ELF-1 (cell line): Measurements from ENCODE around the gene SLC19A2.
"Not testable (repeated sequence)": the region's sequence is repeated elsewhere in the genome, so short reads cannot be mapped to it uniquely, and the experiment has no call there.

Experiments used
- DNase-seq: peaks from one replicate; pipeline ENCODE4 v3.0.0-alpha.2; 2016; ENCODE audit warnings: low read depth, low spot score

SLC19A2 gene

DNA sequence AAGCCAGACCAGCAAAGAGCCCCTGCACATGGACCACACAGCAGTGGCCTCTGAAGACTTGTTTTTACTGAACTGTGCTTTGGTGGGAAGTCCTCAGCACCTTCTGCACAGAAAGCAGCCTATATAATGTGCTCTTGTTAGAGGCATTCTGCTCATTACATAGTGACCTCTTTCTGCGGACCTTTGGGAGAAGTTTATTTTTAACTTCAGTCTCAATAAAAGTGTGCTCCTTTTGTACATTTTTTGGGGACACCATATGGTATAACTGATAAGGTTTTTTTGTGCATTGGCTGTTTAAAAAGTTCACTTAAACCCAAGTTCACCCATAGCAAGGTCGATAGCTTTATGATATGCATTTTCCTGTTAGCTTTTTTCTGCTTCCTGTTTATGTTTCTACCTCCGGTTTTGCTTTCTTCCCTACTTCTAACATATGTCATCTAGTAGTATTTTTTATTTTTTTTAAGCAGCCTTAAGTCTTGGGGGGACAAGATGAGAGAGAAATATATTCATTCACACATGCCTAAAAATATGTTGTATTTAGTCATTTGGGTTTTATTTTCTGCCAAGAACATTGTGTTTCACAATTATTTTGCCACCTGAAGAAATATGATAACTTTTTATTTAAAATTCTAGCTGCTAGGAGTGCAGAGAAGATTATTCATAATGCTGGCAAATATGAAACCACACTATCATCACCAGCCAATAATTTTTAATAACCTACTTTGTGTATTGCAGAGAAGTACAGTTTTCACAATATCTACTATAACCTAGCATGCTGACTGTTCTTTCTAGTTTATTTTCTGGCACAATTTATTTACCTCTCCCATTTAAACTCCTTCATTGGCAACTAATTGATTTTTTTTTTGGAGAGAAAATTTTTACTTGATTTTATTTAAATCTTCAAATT, 22.9 kb upstream of the SLC19A2 start:
- DNase-seq = no peak

DNA sequence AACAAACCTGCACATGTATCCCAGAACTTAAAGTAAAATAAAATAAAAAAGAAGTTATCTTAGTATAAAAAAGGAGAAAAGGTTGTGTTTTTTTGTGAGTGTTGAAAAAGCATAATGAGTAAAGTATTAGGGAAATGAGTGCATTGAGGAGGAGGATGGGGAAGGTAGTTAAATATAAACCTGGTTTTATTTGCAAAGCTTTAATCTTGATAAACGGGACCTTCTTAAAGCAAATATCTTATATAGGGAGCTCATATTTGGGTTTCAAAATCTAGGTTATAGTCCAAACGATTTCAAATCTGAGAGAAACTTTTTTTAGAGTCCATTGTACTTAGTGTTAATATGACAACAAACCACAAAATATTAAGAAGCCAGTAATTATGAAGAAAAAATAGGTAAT, 21.7 kb upstream of the SLC19A2 start:
- no peak for DNase-seq

DNA sequence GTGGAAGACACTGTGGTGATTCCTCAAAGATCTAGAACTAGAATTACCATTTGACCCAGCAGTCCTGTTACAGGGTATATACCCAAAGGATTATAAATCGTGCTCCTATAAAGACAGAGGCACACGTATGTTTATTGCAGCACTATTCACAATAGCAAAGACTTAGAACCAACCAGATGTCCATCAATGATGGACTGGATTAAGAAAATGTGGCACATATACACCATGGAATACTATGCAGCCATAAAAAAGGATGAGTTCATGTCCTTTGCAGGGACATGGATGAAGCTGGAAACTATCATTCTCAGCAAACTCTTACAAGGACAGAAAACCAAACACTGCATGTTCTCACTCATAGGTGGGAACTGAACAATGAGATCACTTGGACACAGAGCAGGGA, 17.9 kb upstream of the SLC19A2 start:
- not testable (repeated sequence) for DNase-seq

DNA sequence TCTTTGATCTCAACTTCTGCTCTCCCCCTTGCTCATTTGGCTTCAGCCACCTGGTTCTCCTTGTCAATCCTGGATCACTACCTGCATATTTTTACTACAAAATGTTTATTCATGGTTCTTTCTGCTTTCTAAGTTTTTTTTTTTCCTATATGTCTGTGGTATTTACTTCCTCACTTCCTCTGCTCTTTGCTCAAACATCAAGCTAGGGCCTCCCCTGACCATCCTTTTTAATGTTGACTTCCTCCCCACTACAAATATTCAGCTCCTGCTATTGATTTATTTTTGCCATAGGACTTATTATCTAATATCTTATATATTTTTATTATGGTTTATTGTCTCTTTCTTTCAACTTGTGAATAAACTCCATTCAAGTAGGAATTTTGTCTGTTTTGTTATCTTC, 14.1 kb upstream of the SLC19A2 start:
- no peak for DNase-seq

DNA sequence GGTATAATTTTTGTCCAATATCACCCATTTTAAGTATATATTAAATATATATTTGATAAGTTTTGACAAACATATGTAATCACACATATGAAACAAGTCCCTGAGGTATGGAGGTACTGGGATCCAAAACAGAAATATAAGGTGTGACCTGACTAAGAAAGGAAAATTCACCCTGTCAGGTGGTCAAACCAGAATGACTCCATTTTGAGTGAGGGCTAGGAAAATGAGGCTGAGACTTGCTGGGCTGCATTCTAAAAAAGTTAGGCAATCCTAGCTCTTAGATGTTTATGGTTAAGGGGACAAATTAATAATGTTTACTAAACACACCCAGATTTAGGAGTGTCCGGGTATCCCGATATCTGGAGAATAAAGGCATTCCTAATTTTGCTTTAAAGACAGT, 11.6 kb upstream of the SLC19A2 start:
- no peak for DNase-seq

DNA sequence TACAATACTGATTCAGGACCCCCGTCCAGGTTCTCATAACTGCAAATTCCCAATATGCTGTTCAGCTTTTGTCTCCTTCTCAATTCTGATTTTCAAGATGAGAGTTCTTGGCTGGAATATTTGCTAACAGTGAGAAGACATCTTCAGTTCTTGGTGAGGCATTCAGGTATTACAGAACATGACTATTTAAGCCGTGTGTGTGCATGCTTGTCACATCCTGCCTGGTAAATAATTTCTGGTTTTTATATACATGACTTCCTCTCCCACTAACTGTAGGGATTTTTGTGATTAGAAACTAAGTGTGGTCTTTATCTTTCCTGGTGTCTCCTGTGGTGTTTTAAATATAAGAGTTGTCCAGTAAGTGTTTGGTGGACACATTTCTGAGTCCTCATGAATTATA, 10.2 kb upstream of the SLC19A2 start:
- DNase-seq = no peak

DNA sequence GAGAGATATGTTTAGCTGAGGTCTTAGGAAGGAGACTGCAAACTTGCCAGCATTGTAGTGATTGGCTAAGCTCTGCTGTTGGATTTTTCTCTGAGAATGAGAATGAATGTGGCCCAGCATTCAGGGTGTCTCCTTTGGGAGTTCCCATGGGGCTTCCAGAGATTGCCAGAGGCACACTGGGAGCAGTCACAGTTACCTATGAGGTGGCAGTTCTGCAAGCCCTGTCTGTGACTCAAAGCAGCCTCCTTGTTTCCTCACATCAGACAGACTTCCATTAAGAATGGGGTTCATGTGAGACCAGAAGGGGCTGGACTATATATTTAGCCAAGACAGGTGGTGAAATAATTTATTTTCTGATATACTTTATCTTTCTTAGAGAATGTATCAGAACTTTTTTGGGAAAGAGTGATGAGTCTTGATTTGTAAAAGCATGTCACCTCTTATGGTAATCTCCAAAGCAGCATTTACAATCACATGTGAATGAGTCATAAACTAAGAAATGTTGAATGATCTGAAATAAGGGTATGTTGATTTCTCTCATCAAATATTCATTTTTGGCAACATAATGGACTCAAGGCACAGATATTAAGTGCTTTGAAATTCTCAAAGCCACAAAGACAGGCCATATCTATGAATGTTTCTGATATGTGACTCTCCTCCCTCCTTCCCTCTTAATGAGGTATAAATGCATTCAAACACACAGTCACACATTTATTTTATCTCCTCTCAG, 9.5 kb upstream of the SLC19A2 start:
- no peak for DNase-seq

DNA sequence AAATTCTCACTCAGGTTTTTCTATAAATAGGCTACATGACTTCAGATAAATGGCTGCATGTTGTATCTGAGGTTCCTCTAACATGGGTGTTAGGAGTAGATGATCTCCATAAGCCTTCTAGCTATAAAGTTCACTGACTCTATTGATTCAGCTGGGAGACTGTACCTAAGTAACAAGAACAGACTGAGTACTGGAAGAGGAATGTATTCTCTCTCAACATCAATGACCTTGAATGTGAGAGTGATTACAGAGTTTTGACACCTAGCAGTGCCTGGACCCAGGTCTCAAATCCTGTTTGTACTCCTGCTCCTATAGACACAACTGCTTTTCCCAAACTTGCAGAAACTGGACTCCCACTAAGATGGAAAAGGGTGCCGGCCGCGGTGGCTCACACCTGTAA, 8.6 kb upstream of the SLC19A2 start:
- no peak for DNase-seq

DNA sequence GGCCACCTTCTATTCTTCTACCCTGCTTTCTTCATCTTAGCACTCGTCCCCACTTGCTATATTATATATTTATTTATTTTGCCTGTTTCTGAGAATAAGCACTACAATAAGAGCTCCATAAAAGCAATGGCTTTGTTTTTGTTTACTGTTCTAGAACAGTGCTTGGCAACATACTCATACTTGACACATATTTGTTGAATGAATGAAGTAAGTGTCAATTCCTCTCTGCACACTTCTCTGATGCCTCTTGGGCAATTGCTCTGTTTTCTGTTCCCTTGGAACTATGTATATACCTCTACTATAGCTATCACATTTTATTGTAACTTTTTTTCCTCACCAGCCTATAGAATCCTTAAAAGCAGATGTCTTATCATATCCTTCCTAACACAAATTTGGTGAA, 7.5 kb upstream of the SLC19A2 start:
- DNase-seq = no peak

DNA sequence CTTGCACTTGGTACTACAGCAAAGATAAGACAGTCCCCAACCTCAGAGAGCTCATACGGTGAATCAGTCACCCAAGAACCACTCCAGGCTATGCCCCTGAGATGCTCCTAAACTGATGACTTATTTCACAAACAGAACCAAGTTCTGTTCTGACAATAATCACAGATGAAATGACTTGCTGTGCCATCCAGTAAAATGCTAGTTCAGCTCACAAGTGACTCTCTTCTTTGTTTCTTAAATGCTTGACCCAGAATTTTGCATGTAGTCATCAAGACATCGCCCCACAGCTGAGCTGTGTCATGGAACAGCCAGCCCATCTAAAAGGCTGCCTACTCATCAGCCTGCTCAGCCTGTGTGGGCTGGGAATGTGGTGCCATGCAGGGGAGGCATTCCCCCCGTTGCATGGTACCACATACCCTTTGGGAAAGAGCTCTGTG, 6.1 kb upstream of the SLC19A2 start:
- DNase-seq = no peak

DNA sequence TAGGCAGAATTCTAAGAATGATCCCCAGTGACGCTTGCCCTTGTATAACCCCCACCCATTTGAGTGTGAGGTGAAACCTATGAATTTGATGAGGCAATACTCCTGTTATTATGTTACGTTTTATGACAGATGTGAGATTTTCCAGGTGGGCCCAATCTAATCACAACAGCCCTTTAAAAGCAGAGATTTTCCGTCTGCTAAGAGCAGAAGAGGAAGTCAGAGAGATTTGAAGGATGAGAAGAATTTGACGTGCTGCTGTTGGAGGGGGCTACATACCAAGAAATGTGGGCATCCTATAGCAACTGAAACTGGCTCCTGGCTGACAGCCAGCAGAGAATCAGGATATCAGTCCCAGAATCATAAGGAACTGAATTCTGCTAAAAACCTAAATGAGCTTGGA, 2.4 kb upstream of the SLC19A2 start:
- DNase-seq = no peak

DNA sequence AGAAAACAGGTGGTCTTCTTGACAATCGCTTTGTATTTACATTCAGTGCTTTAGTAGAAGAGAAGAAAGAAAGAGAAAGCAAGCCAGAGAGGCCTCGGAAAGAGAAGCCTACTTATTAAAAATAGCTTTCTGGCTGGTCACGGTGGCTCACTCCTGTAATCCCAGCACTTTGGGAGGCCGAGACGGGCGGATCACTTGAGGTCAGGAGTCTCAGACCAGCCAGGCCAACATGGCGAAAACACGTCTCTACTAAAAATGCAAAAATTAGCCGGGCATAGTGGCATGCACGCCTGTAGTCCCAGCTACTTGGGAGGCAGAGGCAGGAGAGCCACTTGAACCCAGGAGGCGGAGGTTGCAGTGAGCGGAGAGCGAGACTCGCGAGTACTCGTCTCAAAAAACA, 1.8 kb upstream of the SLC19A2 start:
- DNase-seq = no peak

DNA sequence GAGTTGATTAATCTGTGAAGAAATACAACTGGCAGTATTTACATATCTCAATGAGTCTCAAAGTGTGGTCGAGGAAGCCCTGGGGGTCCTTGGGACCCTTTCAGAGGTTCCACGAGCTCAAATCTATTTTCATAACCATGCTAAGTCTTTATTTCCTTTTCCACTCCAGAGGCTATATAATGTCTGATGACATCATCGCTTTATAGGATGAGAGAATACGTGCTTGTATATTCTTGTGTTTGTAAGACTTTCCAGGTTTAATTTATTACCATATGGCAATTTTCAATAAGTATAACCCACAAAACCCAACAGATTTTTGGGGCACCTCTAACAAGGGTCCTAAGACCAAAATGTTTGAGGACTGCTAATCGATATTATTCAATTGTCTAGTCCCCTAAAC, 1.4 kb upstream of the SLC19A2 start:
- no peak for DNase-seq

DNA sequence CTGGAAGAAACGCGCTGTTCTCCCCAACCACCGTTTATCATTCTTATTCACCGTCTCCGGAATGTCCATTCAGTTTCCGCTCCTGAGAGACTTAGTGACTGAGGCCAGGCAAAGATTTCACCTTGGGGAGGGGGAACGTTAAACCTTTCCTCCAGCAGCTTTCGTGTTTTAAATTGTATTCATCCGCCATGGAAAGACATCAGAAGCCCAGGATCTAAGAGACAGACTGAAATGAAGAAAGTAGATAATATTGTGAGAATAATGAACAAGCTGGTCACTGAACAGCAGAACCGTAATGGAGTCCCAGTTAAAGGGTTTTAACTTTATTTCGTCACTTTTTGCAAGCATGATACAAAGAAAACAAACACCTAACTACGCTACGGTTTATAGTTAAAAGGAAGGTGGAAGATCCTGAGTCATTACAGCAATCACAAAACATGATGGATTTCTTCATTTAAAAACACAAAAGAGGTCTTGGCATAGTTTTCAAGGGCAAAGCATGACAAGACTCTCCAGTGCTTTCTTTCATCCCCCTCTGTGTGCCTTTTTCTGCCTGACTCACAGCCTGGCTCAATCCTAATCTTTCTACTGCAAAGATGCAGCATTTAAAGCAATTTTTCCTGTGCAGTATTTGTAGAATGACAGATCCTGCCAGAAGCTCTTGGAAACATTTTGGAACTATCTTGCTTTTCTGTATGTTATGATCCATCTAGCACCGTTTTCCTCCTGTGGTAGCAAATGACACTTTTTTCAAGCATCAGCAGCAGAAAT, 722 bp upstream of the SLC19A2 start:
- DNase-seq = no peak

DNA sequence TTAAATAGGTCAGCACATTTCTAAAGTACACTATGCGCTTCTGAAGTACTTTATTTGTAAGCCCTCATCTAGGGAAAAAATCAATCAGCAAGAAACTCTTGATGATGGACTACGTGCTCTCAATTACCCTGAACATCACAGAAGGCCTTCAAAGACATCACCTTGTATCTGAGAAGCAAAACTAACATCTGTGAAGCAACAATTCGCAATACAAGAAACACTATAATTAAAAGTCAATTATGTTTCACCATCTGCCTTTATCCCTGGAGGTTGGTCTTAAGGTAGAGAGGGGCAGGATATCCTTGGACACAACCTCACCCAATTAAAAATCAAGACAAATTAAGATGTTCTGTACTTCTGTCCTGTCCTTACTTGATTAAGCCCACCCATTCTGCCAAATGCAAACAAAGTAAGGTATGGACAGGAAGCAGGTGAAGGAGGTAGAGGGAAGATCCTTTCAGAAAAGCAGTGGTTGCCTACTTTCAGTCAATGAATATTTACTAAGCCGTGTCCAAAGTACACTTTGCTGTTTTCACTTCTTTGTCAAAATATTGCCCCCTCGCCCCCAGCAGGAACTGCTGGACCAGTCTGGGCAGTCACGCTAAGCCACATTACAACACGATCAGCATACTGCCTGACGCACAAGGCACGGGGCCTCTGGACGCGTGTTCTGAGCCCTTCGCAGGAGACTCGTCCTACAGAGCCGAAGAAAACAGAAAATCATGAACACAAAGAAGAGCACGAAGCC, 887 bp downstream of the SLC19A2 start:
- peak; percentile 69 for DNase-seq

DNA sequence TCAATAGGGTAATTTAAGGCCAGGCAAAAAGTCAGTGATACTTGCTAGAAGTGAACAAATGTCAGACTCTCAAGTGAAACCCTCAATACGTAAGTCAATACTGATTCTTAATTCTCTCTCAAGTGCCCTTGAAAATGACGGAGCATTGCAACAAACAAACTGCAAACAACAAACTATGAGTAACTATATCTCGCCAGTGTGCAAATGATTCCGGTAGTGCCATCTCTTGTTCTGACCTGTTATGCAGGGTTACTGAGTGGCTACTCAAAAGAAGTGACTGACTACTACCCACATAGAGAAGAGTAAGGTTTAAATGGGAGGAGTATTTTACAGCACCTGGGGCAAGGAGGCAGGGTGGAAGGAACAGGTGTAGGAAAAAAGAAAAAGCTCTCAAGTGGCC, 1.6 kb downstream of the SLC19A2 start:
- DNase-seq = no peak

DNA sequence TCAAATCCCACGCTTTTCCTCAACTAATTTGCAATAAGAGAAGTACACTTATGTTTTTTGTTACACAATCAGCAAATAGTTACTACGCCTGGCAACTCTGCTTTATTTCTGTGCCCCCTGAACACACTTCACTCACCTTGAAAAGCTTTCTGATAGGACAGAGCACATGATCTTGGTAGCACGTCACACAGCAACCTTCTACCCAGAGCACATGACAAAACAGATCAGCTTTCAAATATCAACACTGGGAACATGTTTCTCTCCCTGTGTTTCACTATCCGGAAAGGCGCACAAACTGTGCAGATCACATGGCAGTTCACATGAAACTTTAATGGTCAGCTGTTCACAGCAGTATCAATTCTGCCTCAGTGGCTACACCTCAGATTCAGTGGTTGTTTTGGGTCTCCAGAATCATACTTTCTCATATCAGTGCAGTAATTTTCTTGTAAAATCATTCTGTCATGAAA, 2.2 kb downstream of the SLC19A2 start:
- DNase-seq = no peak

DNA sequence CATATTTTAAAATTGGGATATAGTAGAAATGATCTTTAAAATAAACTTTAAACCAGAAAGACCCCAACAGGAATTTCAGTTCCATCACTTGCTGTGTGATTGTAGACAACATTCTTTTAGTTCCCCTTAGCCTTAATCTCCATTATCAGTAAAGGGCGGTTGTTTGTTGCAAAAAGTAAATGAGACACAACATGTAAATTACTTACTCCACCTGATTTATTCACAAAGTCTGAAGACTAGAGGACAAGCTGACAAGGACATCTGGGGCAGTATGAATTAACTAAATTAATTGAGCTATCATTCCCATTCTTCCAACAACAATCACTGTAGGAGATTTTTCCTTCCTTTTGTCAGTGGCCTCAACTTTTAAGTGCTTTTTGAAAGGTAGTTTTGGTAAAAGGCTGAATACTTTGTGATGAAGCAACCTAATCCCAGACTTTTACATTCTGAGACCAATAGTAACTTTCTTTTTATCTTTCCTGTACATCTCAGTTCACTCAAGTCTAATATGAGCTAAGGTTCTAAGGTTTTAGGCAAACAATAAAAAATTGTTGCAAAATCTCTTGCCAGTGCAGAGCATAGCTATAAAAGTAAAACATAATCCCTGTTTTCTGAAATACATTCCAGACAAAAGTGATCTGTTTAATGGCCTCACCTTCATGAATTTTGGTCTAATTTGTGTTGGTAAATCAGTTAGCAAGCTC, 6.2 kb downstream of the SLC19A2 start:
- DNase-seq = no peak

DNA sequence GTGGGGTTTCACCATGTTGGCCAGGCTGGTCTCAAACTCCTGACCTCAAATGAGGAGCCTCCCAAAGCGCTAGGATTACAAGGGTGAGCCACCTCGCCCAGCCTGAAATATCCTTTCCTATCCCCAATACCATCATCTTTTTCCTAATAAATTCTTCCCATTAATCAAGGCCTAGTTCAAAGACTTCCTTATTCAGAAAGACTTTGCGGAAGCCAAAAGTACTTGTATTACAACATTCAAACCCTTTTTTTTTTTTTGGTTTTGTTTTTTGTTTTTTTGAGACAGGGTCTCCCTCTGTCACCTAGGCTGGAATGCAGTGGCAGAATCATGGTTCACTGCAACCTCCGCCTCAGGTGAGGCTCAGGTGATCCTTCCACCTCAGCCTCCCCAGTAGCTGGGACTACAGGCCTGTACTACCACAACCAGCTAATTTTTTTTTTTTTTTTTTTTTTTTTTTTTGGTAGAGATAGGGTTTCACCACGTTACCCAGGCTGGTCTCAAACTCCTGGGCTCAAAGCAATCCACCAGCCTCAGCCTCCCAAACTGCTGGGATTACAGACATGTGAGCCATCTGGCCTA, 7.6 kb downstream of the SLC19A2 start:
- no peak for DNase-seq

DNA sequence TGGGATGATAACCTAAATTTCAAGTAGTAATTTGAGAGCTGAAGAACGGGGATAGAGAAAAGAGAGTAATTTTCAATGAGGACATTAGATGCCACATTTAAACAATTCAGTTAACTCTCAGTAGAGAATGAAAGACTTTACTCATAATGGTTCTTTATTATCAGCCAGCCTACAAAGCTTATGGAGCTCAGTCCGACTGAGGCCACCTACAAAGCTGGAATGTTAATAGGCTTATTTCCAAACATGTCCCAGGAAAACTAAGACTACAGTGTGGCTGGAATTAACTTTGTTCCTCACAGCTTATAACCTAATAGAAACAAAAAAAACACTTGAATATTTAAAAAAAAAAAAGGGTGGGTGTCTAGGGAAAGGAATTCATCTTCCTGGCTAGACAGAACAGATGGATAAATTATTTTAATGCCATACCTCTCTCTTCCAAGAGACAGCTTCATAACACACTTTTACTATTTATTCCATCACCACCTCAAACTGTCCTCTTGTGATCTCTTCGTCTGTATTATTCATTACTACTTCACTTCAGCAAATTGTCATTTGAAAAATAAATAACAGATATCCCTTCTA, 9.8 kb downstream of the SLC19A2 start:
- no peak for DNase-seq
